Osteoblast (primary cell): Measurements from ENCODE around the gene BNC1. TPM values are rescaled to one million over a fixed set of nuclear protein-coding genes. Genes with fewer than 3 reads are reported as not detected.
A peak's percentile ranks its signal among the peaks of the same experiment; 100 is the strongest.

Experiments used
- DNase-seq: peaks from one replicate; pipeline ENCODE4 v3.0.0; 2011; ENCODE audit warnings: low spot score, mixed read lengths; ENCODE audit not compliant: insufficient read length; ENCODE audit errors: missing footprints
- H2AFZ ChIP-seq: 2 replicates; pipeline ENCODE4 v1.6.0; 2011; ENCODE audit warnings: mild to moderate bottlenecking, low read length
- H3K27ac ChIP-seq: 2 replicates; pipeline ENCODE4 v1.5.1; 2011; ENCODE audit warnings: mild to moderate bottlenecking, low read depth, low read length, moderate library complexity
- H3K27me3 ChIP-seq: 2 replicates; pipeline ENCODE4 v1.6.0; 2012; ENCODE audit warnings: mild to moderate bottlenecking, control low read depth, inconsistent platforms, low read length, moderate library complexity; ENCODE audit not compliant: insufficient read depth
- H3K36me3 ChIP-seq: 2 replicates; pipeline ENCODE4 v1.5.1; 2011; ENCODE audit warnings: mild to moderate bottlenecking, low read length, control low read depth, moderate library complexity; ENCODE audit not compliant: insufficient read depth
- H3K4me1 ChIP-seq: 2 replicates; pipeline ENCODE4 v1.5.1; 2011; ENCODE audit warnings: mild to moderate bottlenecking, low read length, control low read depth, moderate library complexity; ENCODE audit not compliant: insufficient read depth
- H3K4me2 ChIP-seq: 2 replicates; pipeline ENCODE4 v1.6.0; 2011; ENCODE audit warnings: mild to moderate bottlenecking, low read length; ENCODE audit not compliant: insufficient read depth
- H3K4me3 ChIP-seq: fragments of 200-600 bp; sonication (generic); 3 replicates; pipeline ENCODE4 v1.5.1; 2012; ENCODE audit warnings: mild to moderate bottlenecking, low read length, inconsistent platforms; ENCODE audit not compliant: insufficient read depth
- H3K79me2 ChIP-seq: 2 replicates; pipeline ENCODE4 v1.6.0; 2012; ENCODE audit warnings: mild to moderate bottlenecking, low read length, control low read depth, inconsistent platforms; ENCODE audit not compliant: insufficient read depth
- H3K9me3 ChIP-seq: 2 replicates; pipeline ENCODE4 v1.5.1; 2011; ENCODE audit warnings: low read depth, low read length, control low read depth
- H4K20me1 ChIP-seq: 2 replicates; pipeline ENCODE4 v1.6.0; 2012; ENCODE audit warnings: mild to moderate bottlenecking, low read length, control low read depth; ENCODE audit not compliant: insufficient read depth
- CTCF ChIP-seq: IDR thresholded peaks from 2 replicates; pipeline ENCODE4 v1.5.1; 2011; ENCODE audit warnings: mild to moderate bottlenecking, low read depth, low read length, moderate library complexity; ENCODE audit errors: extremely low read depth
- total RNA-seq: library from RNA; depleted of rRNA; stranded (reverse); fragments of >200 nt; gene quantifications from 2 replicates; pipeline ENCODE4 v1.2.3, GENCODE V29; 2012

Gene BNC1
- total RNA-seq, 1 donor, result 3.3 TPM

- H3K4me3 ChIP-seq, result no peak overlapping the region
- H2AFZ ChIP-seq, result peak overlapping the region; percentile 69
- peak overlapping the region; percentile 67 for H3K27ac ChIP-seq
- H3K4me2 ChIP-seq, result peak overlapping the region; percentile 13
- no peak for TF ChIP-seq CTCF
- peaks cover 16% of the 10 kb centered on the region for H3K4me1 ChIP-seq
- peak; percentile 85 for DNase-seq
- H3K36me3 ChIP-seq, result no peaks in the 10 kb centered on the region
- no peaks in the 10 kb centered on the region for H3K79me2 ChIP-seq
- no peaks in the 10 kb centered on the region for H3K27me3 ChIP-seq
- H3K9me3 ChIP-seq, result no peaks in the 10 kb centered on the region
- H4K20me1 ChIP-seq, result no peaks in the 10 kb centered on the region
Observed at GRCh38 chr15:83323296-83323711, 38.8 kb upstream of the BNC1 start.

- Histone ChIP-seq H3K79me2 (no peaks in the 10 kb centered on the region), H4K20me1 (no peaks in the 10 kb centered on the region), H3K27ac (peak overlapping the region; percentile 67), H3K4me3 (no peak overlapping the region), H3K4me2 (no peak overlapping the region), H3K9me3 (no peaks in the 10 kb centered on the region), H3K36me3 (no peaks in the 10 kb centered on the region), H2AFZ (no peak overlapping the region), H3K4me1 (peaks cover 16% of the 10 kb centered on the region), H3K27me3 (no peaks in the 10 kb centered on the region)
- no peak for DNase-seq
- no peak for TF ChIP-seq CTCF
Observed at GRCh38 chr15:83322691-83323090, 38.2 kb upstream of the BNC1 start.

GRCh38 chr15:83322061-83322460 lies 37.6 kb upstream of the BNC1 start:
- peak overlapping the region; percentile 43 for H2AFZ ChIP-seq
- H3K27ac ChIP-seq, result peak overlapping the region; percentile 67
- no peak for TF ChIP-seq CTCF
- peaks cover 16% of the 10 kb centered on the region for H3K4me1 ChIP-seq
- H3K79me2 ChIP-seq, result no peaks in the 10 kb centered on the region
- H3K4me3 ChIP-seq, result no peak overlapping the region
- no peaks in the 10 kb centered on the region for H3K36me3 ChIP-seq
- H3K9me3 ChIP-seq, result no peaks in the 10 kb centered on the region
- no peaks in the 10 kb centered on the region for H3K27me3 ChIP-seq
- no peak overlapping the region for H3K4me2 ChIP-seq
- no peaks in the 10 kb centered on the region for H4K20me1 ChIP-seq
- no peak for DNase-seq

GRCh38 chr15:83320844-83321243 lies 36.4 kb upstream of the BNC1 start:
- Histone ChIP-seq H3K4me3 (no peak overlapping the region), H4K20me1 (no peaks in the 10 kb centered on the region), H3K79me2 (no peaks in the 10 kb centered on the region), H3K36me3 (no peaks in the 10 kb centered on the region), H3K27me3 (no peaks in the 10 kb centered on the region), H3K4me1 (peaks cover 16% of the 10 kb centered on the region), H3K9me3 (no peaks in the 10 kb centered on the region), H3K27ac (peak overlapping the region; percentile 6), H3K4me2 (peak overlapping the region; percentile 5), H2AFZ (no peak overlapping the region)
- no peak for TF ChIP-seq CTCF
- DNase-seq, result no peak
